Neural cell (in vitro differentiated cells): ENCODE results near the gene SYF2.

ENCODE experiments used
- CTCF ChIP-seq: fragments of 450-650 bp; IDR thresholded peaks from 2 replicates; pipeline ENCODE4 v1.5.1; 2014; ENCODE audit warnings: antibody characterized with exemption, mild to moderate bottlenecking, moderate library complexity; ENCODE audit not compliant: poor library complexity, severe bottlenecking
- POLR2AphosphoS5 ChIP-seq: IDR thresholded peaks from 2 replicates; pipeline ENCODE4 v1.6.1; 2012
- TAF1 ChIP-seq: IDR thresholded peaks from 2 replicates; pipeline ENCODE4 v1.6.1; 2012; ENCODE audit warnings: low read depth

- TF ChIP-seq CTCF (no peak), POLR2AphosphoS5 (no peak), TAF1 (no peak)
These were observed 23.6 kb downstream of the SYF2 start for GRCh38 chr1:25208561-25209222.
